ENCODE data around the gene ADAP2. TPM values are rescaled to one million over a fixed set of nuclear protein-coding genes. Genes with fewer than 3 reads are reported as not detected.

Gene ADAP2
- total and polyA plus RNA-seq, 2 of the 8 experiments (the other 6 are each of a cell fraction or from before 2014, with no cell fraction given), result 0.76 to 1.1 TPM

- TF ChIP-seq FOSL1 (IDR thresholded peaks at IDR 0.05; ENCODE audit: insufficient read depth, low read depth, low read length), result no peak
These were observed 28.4 kb downstream of the ADAP2 start (continued) for GRCh38 chr17:30950189-30950588.

Data from H1 (cell line).